HG03520 (cell line): ENCODE data around the gene AATK.
"Not testable (repeated sequence)": the region's sequence is repeated elsewhere in the genome, so short reads cannot be mapped to it uniquely, and the experiment has no call there.

Experiments
- ATAC-seq: cut with Tn5 transposase; IDR thresholded peaks from one replicate; pipeline ENCODE4 v1.9.1; 2021; ENCODE audit warnings: mild to moderate bottlenecking, moderate library complexity; ENCODE audit not compliant: unreplicated experiment

Gene AATK

DNA sequence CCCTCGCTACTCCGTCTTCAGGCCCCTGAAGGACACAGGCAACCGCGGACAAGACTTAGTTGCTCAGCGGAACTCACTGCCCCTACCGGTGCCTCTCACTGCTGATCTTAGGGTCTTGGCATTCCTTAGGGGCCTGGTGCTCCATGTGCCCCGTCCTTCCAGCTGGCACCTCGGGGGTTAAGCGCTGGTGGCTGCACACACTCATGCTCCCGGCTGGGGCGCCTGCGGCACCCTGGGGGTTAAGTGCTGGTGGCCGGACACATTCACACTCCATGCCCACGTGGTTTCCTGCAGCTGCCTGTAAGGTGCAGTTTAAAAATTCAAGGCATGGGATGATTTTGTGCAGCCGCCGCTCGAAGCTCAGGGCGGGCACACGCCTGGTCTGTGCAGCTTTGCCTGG is 86.0 kb downstream of the AATK start:
- ATAC-seq: no peak

DNA sequence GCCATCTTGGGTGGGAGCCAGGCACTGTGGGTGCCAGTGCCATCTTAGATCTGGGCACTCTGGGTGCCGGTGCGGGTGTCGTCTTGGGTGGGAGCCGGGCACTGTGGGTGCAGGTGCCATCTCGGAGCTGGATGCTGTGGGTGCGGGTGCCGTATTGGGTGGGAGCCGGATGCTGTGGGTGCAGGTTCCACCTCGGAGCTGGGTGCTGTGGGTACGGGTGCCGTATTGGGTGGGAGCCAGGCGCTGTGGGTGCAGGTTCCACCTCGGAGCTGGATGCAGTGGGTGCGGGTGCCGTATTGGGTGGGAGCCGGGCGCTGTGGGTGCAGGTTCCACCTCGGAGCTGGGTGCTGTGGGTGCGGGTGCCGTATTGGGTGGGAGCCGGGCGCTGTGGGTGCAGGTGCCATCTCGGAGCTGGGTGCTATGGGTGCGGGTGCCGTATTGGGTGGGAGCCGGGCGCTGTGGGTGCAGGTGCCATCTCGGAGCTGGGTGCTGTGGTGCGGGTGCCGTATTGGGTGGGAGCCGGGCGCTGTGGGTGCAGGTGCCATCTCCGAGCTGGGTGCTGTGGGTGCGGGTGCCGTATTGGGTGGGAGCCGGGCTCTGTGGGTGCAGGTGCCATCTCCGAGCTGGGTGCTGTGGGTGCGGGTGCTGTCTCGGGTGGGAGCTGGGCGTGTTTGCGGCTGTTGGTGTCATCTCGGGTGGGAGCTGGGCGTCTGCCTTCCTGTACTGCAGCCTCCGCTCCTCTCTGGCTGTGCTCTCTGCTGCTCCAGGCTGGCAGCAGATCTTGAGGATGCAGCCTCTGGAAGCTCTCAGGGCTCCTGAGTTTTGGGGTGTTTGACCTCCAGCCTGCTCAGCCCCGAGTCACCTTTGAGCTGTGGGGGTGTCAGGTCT is 87.8 kb downstream of the AATK start:
- not testable (repeated sequence) for ATAC-seq

DNA sequence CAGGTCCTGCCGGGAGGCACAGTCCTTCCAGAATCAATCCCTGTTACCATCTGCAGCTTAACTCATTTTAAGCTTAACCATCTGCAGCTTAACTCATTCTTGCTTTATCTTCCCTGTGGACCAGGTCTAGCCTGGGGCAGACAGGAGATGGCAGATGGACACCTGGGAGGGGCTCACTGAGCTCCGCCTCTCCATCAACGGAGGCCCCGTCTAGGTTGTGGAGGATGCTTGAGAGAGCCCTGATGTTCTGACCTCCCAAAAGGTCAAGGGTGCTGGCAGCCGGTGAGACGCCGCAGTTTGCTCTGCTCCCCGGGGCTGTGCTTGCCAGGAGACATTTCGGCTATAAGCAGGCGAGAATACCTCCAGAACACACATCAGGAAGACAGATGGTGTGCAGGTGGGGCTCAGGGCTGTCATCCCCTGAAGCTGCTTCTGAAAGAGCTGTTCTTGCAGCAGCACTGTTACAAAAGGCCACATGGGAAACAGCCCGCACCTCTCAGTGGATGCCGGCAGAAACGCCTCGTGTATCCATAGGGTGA is 89.8 kb downstream of the AATK start:
- ATAC-seq: no peak

DNA sequence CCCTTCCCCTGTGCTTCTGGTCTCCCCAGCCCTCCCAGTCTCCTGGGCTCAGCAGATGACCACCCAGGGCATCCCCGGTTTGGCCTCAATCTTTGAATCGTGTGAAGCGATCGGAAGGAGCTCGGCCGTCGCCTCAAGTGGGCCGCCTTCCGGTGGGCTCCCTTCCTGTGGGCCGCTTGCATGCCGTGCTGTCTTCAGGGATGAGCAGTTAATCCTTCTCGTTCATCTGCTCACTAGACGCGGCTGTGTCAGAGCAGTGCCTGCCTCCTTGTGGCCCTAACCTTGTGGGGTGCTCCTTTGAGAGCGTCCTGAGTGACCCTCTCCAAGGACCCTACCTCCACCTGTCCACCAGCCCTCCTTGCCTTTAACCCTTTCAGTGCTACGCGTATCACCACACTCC is 90.7 kb downstream of the AATK start:
- ATAC-seq: no peak

DNA sequence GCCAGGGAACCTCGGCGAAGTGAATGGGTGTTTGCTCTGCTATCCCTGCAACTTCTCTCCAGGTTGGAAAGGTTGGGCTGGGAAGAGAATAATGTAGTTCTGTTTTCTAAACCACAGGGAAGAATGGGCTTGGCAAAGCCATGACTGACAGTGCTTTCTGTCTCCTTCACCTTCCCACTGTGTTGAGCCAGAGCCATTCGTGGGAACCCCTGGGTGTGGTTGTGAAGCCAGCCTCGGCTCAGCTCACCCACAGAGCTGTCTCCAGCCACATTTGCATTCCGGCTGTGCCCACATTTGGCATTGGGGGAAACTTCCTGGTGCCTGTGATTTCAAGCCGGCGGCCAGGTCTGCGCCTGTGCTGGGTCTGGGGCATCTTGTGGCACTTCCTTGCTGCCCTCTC is 91.1 kb downstream of the AATK start:
- ATAC-seq: no peak

DNA sequence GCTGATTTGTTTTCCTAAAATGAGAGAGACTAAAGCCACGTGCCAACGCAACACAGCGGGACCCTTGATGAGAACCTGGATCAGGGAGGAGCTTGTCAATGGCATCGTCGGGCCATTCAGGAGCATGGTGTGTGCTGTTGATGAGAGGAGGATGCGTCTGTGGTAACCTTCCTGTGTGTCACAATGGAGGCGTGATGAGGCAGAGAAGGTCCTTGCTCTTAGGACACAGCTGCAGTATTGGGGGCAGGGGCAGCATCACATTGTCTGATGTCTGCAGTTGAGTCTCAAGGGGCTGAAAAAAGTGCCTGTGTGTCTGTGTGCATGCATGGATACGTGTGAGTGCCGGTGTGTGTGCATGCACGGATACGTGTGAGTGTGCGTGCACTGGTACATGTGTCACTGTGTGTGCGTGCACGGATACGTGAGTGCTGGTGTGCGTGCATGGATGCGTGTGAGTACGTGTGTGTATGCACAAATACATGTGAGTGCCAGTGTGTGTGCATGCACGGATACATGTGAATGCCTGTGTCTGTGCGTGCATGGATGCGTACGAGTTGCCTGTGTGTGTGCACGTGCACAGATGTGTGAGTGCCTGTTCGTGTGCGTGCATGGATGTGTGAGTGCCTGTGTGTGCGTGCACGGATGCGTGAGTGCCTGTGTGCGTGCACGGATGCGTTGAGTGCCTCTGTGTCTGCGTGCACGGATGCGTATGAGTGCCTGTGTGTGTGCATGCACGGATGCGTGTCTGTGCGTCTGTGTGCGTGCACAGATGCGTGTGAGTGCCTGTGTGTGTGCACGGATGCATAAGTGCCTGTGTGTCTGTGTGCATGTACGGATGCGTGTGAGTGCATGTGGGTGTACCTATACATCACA is 91.8 kb downstream of the AATK start:
- ATAC-seq: no peak

DNA sequence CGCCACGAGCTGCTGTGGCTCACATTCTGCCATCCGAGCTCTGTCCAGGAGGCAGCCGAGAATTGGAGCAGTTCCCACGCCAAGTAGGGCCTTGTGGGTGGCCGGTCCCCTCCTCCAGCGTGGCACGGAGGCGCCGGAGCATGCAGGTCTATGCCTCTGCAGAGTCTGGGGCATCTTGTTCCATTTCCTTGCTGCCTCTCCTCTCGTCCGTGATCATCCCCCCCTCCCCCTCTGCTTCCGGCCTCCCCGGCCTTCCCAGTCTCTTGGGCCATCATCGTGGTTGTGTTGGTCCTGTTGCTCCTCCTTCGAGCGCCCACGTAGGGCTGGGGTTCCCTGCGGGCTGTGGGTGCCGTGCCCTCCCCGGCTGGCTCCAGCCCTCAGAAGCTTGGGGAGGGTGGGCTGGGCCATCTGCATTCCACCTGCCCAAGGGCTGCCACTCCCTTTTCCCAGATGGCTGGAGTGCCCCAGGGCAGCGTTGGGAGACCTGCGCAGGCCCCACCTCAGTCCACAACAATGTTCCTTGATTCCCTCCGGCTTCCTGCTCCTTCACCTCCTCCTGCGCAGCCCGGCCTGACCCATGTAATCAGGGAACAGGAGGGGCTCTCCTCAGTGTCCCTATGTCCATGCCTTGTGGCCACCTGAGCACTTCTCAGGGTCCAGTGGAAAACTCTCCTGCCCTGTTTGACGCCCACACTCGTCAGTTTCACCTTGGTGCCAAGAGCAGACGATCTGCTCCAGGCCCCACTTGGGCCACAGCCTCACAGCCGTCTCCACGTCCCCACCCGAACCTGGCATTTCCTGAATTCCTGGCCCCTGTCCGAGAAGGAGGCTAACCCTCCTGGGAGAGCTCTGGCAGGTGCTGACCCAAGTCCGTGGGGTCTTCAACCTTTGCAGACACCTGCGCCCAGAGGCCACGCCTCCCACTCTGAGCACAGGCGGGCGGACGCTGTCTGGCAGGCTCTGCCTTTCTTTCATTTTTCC is 94.0 kb downstream of the AATK start:
- no peak for ATAC-seq

DNA sequence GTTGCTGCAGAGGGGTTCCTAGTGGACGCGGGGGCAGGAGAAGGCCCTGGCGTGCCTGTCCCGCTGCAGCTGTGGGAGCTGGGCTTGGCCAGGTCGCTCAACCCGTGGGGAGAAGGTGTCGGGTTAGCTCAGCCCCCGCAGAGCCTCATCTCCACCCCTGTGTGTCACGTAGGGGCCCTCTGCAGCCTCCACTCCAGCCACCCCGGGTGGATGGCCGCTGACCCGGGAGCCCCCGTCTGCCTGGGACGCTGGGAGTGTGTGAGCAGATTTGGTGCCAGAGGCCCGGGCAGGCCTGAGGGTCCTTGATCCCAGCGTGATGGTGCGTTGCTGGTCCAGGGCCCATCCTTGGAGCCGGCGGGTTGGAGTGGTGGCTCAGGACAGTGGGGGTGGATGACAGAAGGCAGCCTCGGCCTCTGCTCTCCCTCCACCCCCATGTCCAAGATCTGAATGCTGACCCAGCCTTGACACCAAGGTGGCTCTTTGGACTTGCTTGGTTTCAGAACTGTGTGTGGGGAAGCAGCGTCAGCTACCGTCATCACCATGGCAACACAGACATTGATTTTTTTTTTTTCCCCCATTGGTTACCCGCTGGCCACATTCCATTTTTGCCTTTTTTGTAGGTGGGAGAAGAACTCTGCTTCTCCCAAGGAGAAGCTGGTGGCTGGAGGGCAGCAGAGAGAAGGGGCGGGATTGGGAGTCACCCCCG is 95.3 kb downstream of the AATK start:
- no peak for ATAC-seq

DNA sequence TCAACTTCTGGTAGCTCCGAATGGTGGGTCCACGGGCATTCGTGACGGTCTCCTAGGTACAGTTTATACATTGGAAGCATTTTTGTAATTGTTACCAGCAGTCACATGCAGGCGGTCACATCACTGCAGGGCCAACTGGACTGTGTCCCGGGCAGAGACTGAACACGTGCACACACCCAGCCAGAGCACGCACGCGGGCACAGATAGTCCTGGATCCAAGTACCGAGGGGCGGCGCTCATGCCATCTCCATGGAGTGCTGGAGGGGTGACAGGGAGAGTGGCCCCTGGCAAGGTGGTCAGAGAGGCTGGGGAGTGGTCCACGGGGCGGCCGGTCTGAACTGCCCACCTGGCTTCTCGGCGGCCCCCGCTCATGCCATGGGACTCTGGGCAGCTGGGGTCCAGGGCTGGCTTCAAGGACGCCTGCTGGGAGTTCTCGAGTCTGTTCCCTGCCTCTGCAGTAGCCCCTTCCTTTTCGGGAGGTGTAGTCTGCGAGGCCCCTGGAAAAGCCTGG is 96.8 kb downstream of the AATK start:
- ATAC-seq: no peak

DNA sequence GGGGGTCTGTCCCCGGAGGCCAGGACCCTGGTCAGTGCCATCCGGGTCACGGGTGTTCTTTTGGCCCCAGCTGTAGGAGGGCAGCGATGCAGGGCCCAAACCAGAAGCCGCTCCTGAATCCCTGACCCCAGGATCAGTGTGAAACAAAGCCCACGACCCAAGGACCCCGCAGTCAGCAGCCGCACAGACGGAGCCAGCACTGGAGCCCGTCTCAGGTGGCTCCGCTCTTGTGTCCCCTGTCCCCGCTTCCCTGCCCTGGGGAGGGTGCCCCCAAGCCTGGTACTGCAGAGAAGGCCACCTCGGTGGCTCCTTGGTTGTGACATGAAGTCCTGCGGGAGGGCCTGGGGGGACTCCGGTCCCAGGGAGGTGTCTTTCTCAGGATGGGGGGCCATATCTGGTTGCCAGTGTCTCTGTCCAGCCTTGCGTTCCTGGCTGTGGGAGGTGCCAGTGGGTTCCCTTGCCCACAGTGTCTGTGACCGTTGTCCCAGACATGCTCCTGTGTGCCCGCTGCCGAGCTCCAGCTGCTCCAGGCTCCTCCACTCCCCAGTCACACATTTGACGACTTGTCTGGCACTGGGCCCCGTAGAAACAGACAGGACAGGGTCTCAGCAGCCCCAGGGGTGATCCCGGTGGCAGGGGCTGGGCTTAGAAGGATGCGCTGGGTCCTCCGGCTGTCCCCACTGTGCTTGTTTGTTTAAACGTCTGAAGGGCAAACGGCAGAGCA is 97.4 kb downstream of the AATK start:
- ATAC-seq: no peak

DNA sequence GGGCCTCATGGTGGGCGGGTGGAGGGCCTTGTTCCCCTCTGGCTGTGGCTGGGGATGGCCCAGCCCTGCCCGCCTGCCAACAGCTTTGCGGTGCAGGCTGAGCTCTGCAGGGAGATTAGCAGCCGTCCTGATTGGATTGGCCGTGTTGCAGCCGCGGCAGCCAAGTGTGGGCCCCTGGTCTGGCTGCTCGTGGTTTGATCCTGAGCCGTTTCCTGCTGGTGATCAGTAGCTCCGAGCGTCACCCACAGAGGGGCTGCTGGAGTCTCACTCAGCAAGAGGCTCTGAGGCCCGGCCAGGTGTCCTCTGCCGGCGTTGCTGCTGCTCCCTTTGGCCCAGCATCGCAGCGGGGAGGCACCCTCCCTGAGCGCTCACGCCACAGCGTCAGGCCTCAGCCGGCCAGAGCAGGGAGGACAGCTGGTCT is 98.6 kb downstream of the AATK start:
- no peak for ATAC-seq
